Trophoblast cell (in vitro differentiated cells and primary cell): Measurements from ENCODE around the gene BEND3.

Experiments
- DNase-seq, 2 donors: peaks; one replicate each; pipeline ENCODE4 v3.0.0-alpha.2; 2016
- H2AFZ ChIP-seq: 2 replicates; pipeline ENCODE4 v1.6.1; 2013; ENCODE audit warnings: low read length, moderate library complexity, mild to moderate bottlenecking; ENCODE audit not compliant: insufficient read depth, poor library complexity
- H2AK5ac ChIP-seq: 2 replicates; pipeline ENCODE4 v1.6.1; 2013; ENCODE audit warnings: mild to moderate bottlenecking, low read length
- H2BK120ac ChIP-seq: 2 replicates; pipeline ENCODE4 v1.6.1; 2013; ENCODE audit warnings: low read length, mild to moderate bottlenecking, moderate library complexity; ENCODE audit not compliant: insufficient read depth, poor library complexity
- H2BK12ac ChIP-seq: 2 replicates; pipeline ENCODE4 v1.6.1; 2013; ENCODE audit warnings: mild to moderate bottlenecking, low read length, moderate library complexity
- H2BK5ac ChIP-seq: 2 replicates; pipeline ENCODE4 v1.6.1; 2013; ENCODE audit warnings: low read length, low read depth, moderate library complexity, mild to moderate bottlenecking; ENCODE audit not compliant: poor library complexity
- H3K14ac ChIP-seq: 2 replicates; pipeline ENCODE4 v1.6.1; 2013; ENCODE audit warnings: mild to moderate bottlenecking, low read length
- H3K18ac ChIP-seq: 2 replicates; pipeline ENCODE4 v1.6.1; 2013; ENCODE audit warnings: mild to moderate bottlenecking, low read length
- H3K23ac ChIP-seq: 2 replicates; pipeline ENCODE4 v1.6.1; 2013; ENCODE audit warnings: low read length
- H3K27ac ChIP-seq: 2 replicates; pipeline ENCODE4 v1.5.1; 2013; ENCODE audit warnings: low read depth, mild to moderate bottlenecking, inconsistent platforms, low read length, moderate library complexity
- H3K27me3 ChIP-seq: 2 replicates; pipeline ENCODE4 v1.6.1; 2013; ENCODE audit warnings: inconsistent platforms, mild to moderate bottlenecking, low read length, moderate library complexity; ENCODE audit not compliant: insufficient read depth
- H3K36me3 ChIP-seq, 2 experiments: 1 replicate in 1 of 2; 2 replicates in 1 of 2; pipeline ENCODE4 v1.6.1; 2013; ENCODE audit warnings: low read length in 2 of 2, mild to moderate bottlenecking in 2 of 2, moderate library complexity in 1 of 2; ENCODE audit not compliant: insufficient read depth in 2 of 2, control insufficient read depth in 1 of 2
- H3K4ac ChIP-seq: 2 replicates; pipeline ENCODE4 v1.6.1; 2013; ENCODE audit warnings: low read depth, mild to moderate bottlenecking, low read length, moderate library complexity
- H3K4me1 ChIP-seq, 2 experiments: 1 replicate in 1 of 2; 2 replicates in 1 of 2; pipeline ENCODE4 v1.6.1; 2013; ENCODE audit warnings: low read length in 2 of 2, mild to moderate bottlenecking in 2 of 2, moderate library complexity in 1 of 2; ENCODE audit not compliant: insufficient read depth in 2 of 2, control insufficient read depth in 1 of 2
- H3K4me2 ChIP-seq: 2 replicates; pipeline ENCODE4 v1.6.1; 2013; ENCODE audit warnings: inconsistent platforms, mild to moderate bottlenecking, low read length, moderate library complexity
- H3K4me3 ChIP-seq: 2 replicates; pipeline ENCODE4 v1.5.1; 2013; ENCODE audit warnings: mild to moderate bottlenecking, low read depth, low read length, inconsistent platforms
- H3K79me1 ChIP-seq: one replicate; pipeline ENCODE4 v1.6.1; 2013; ENCODE audit warnings: low read length
- H3K79me2 ChIP-seq: 2 replicates; pipeline ENCODE4 v1.6.1; 2013; ENCODE audit warnings: low read length, mild to moderate bottlenecking; ENCODE audit not compliant: control insufficient read depth, insufficient read depth, poor library complexity
- H3K9ac ChIP-seq: 2 replicates; pipeline ENCODE4 v1.6.1; 2013; ENCODE audit warnings: mild to moderate bottlenecking, low read length
- H3K9me3 ChIP-seq: 2 replicates; pipeline ENCODE4 v1.6.1; 2013; ENCODE audit warnings: low read depth, mild to moderate bottlenecking, control low read depth, inconsistent platforms, low read length; ENCODE audit not compliant: insufficient read depth
- H4K12ac ChIP-seq: 2 replicates; pipeline ENCODE4 v1.6.1; 2013; ENCODE audit warnings: low read depth, mild to moderate bottlenecking, low read length, moderate library complexity
- H4K8ac ChIP-seq: 2 replicates; pipeline ENCODE4 v1.6.1; 2013; ENCODE audit warnings: low read depth, mild to moderate bottlenecking, low read length, moderate library complexity
- H4K91ac ChIP-seq: one replicate; pipeline ENCODE4 v1.6.1; 2013; ENCODE audit warnings: low read depth, mild to moderate bottlenecking, low read length, moderate library complexity
- WGBS: extraction: QIAGEN DNeasy Blood & Tissue Kit; methylation state at CpG from one replicate; pipeline ENCODE4 v1.1.7; 2013; ENCODE audit warnings: missing lambda C conversion rate; ENCODE audit not compliant: insufficient read length, insufficient coverage; ENCODE audit errors: extremely low coverage; 5-methylcytosine and 5-hydroxymethylcytosine counted together

BEND3 gene

DNA sequence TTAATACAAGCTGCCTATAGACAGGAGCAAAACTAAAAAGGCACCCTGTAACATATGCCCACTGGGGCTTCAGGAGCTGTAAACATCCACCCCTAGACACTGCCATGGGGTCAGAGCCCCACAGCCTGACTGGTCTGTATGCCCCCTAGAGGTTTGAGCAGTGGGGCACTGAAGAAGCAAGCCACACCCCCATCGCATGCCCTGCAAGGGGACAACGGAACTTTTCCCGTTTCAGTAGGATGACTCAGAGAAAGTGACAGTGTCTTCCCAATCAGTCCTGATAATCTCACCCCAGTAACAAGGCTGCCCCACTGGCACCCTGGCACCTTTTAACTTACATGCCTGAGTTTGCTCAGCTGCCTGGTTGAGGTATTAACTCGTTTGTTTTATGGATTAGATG lies 35.9 kb downstream of the BEND3 start:
- DNase-seq: no peak
- no peak overlapping the region for H3K4me3 ChIP-seq
- WGBS: no CpG with 5 or more reads among the region's 4 CpGs
- no peak overlapping the region for H3K27ac ChIP-seq
- H3K9me3 ChIP-seq: peaks cover 4% of the 10 kb centered on the region
- peaks cover 0 to 4% of the 10 kb centered on the region in 2 experiments for H3K36me3 ChIP-seq
- no peak overlapping the region for H3K18ac ChIP-seq
- peaks cover 5 to 11% of the 10 kb centered on the region in 2 experiments for H3K4me1 ChIP-seq
- no peaks in the 10 kb centered on the region for H3K79me2 ChIP-seq
- H2BK5ac ChIP-seq: no peak overlapping the region
- no peak overlapping the region for H3K4ac ChIP-seq
- H4K8ac ChIP-seq: no peak overlapping the region
- no peak overlapping the region for H3K9ac ChIP-seq
- no peak overlapping the region for H2BK120ac ChIP-seq
- H4K91ac ChIP-seq: no peak overlapping the region
- H3K14ac ChIP-seq: no peak overlapping the region
- H3K27me3 ChIP-seq: no peaks in the 10 kb centered on the region
- no peaks in the 10 kb centered on the region for H3K79me1 ChIP-seq
- no peak overlapping the region for H2AK5ac ChIP-seq
- no peak overlapping the region for H3K23ac ChIP-seq
- no peak overlapping the region for H4K12ac ChIP-seq
- no peak overlapping the region for H2BK12ac ChIP-seq
- H3K4me2 ChIP-seq: no peak overlapping the region
- H2AFZ ChIP-seq: no peak overlapping the region

- no peak overlapping the region for H3K18ac ChIP-seq
- no peak overlapping the region for H4K8ac ChIP-seq
- no peaks in the 10 kb centered on the region for H3K79me1 ChIP-seq
- no peaks in the 10 kb centered on the region for H3K79me2 ChIP-seq
- no peak overlapping the region for H2BK5ac ChIP-seq
- H3K4me3 ChIP-seq: no peak overlapping the region
- no peak overlapping the region for H3K23ac ChIP-seq
- no peak overlapping the region for H4K91ac ChIP-seq
- no peak overlapping the region for H2AK5ac ChIP-seq
- H3K27ac ChIP-seq: no peak overlapping the region
- no peak overlapping the region for H3K14ac ChIP-seq
- no peaks in the 10 kb centered on the region for H3K9me3 ChIP-seq
- no peaks in the 10 kb centered on the region for H3K27me3 ChIP-seq
- H3K4me1 ChIP-seq: peaks cover 0 to 5% of the 10 kb centered on the region in 2 experiments
- no peak overlapping the region for H3K9ac ChIP-seq
- no CpG with 5 or more reads among the region's 7 CpGs for WGBS
- H4K12ac ChIP-seq: no peak overlapping the region
- no peak overlapping the region for H3K4me2 ChIP-seq
- no peak overlapping the region for H2BK12ac ChIP-seq
- no peak for DNase-seq
- peaks cover 0 to 4% of the 10 kb centered on the region in 2 experiments for H3K36me3 ChIP-seq
- no peak overlapping the region for H2AFZ ChIP-seq
- H2BK120ac ChIP-seq: no peak overlapping the region
- H3K4ac ChIP-seq: no peak overlapping the region
These were observed 37.6 kb downstream of the BEND3 start for GRCh38 chr6:107077710-107078109.

- Histone ChIP-seq H3K4me2 (no peak overlapping the region), H3K27ac (no peak overlapping the region), H3K18ac (no peak overlapping the region), H2BK12ac (no peak overlapping the region), H4K12ac (no peak overlapping the region), H3K9me3 (no peaks in the 10 kb centered on the region), H2AK5ac (no peak overlapping the region), H3K79me1 (no peaks in the 10 kb centered on the region), H4K8ac (no peak overlapping the region), H2AFZ (no peak overlapping the region), H3K4ac (no peak overlapping the region), H2BK5ac (no peak overlapping the region), H3K4me3 (no peak overlapping the region), H3K23ac (no peak overlapping the region), H2BK120ac (no peak overlapping the region), H3K79me2 (no peaks in the 10 kb centered on the region), H3K27me3 (no peaks in the 10 kb centered on the region), H4K91ac (no peak overlapping the region), H3K14ac (no peak overlapping the region), H3K4me1 (no peaks in the 10 kb centered on the region), H3K36me3 (peaks cover 0 to 4% of the 10 kb centered on the region in 2 experiments), H3K9ac (no peak overlapping the region)
- WGBS: no CpG with 5 or more reads among the region's 6 CpGs
- peak in 1 of 2 donors; percentile 31 for DNase-seq
These were observed 39.3 kb downstream of the BEND3 start for GRCh38 chr6:107075951-107076381.

- no peak overlapping the region for H2BK120ac ChIP-seq
- no peaks in the 10 kb centered on the region for H3K79me1 ChIP-seq
- no peak overlapping the region for H2BK12ac ChIP-seq
- no peak overlapping the region for H3K18ac ChIP-seq
- no peak overlapping the region for H3K9ac ChIP-seq
- no peak overlapping the region for H2AFZ ChIP-seq
- H4K91ac ChIP-seq: no peak overlapping the region
- H2AK5ac ChIP-seq: no peak overlapping the region
- no peak overlapping the region for H3K4me3 ChIP-seq
- no peak overlapping the region for H3K23ac ChIP-seq
- DNase-seq: no peak
- H3K79me2 ChIP-seq: no peaks in the 10 kb centered on the region
- H3K27me3 ChIP-seq: no peaks in the 10 kb centered on the region
- H3K4ac ChIP-seq: no peak overlapping the region
- H3K14ac ChIP-seq: no peak overlapping the region
- no peak overlapping the region for H2BK5ac ChIP-seq
- peaks cover 23 to 29% of the 10 kb centered on the region in 2 experiments for H3K36me3 ChIP-seq
- H4K12ac ChIP-seq: no peak overlapping the region
- no CpG with 5 or more reads among the region's 12 CpGs for WGBS
- H3K4me1 ChIP-seq: no peaks in the 10 kb centered on the region
- H3K9me3 ChIP-seq: no peaks in the 10 kb centered on the region
- no peak overlapping the region for H3K4me2 ChIP-seq
- no peak overlapping the region for H4K8ac ChIP-seq
- H3K27ac ChIP-seq: no peak overlapping the region
These were observed 44.6 kb downstream of the BEND3 start for GRCh38 chr6:107070686-107071085.
